Stimulated activated CD4-positive, alpha-beta T cell treated with anti-CD3 and anti-CD28 coated beads, Interleukin-2, amount 100 ng/mL, for 48 hours (primary cell): ENCODE results near the gene TP63.

ENCODE experiments used
- DNase-seq, 2 donors: peaks; one replicate each; pipeline ENCODE4 v3.0.0-alpha.2; 2020

Gene TP63

GRCh38 chr3:189941679-189942078, 310.5 kb downstream of the TP63 start:
- no peak for DNase-seq

GRCh38 chr3:189942948-189943347, 311.8 kb downstream of the TP63 start:
- DNase-seq: no peak

GRCh38 chr3:189944285-189945145, 313.3 kb downstream of the TP63 start:
- DNase-seq: no peak

GRCh38 chr3:189945935-189946709, 314.9 kb downstream of the TP63 start:
- no peak for DNase-seq
